ENCODE measurements around the gene NEURL1B.

NEURL1B gene

GRCh38 chr5:172680921-172681320 lies 39.9 kb downstream of the NEURL1B start:
- no peaks in the 10 kb centered on the region for H3K27me3 ChIP-seq (ENCODE audit: control insufficient read depth, insufficient read depth, low read length)
- no peak overlapping the region for H3K4me3 ChIP-seq (ENCODE audit: low read length)
- H3K27ac ChIP-seq (ENCODE audit: low read depth, low read length) = no peak overlapping the region
- H3K9ac ChIP-seq (ENCODE audit: low read length) = no peak overlapping the region
- H3K36me3 ChIP-seq (ENCODE audit: control insufficient read depth, insufficient read depth, low read length) = no peaks in the 10 kb centered on the region
- peaks cover 19% of the 10 kb centered on the region for H3K4me1 ChIP-seq (ENCODE audit: control insufficient read depth, insufficient read depth, low read length)

- peaks cover 19% of the 10 kb centered on the region for H3K4me1 ChIP-seq (ENCODE audit: control insufficient read depth, insufficient read depth, low read length)
- no peaks in the 10 kb centered on the region for H3K36me3 ChIP-seq (ENCODE audit: control insufficient read depth, insufficient read depth, low read length)
- no peak overlapping the region for H3K4me3 ChIP-seq (ENCODE audit: low read length)
- no peak overlapping the region for H3K27ac ChIP-seq (ENCODE audit: low read depth, low read length)
- no peak overlapping the region for H3K9ac ChIP-seq (ENCODE audit: low read length)
- H3K27me3 ChIP-seq (ENCODE audit: control insufficient read depth, insufficient read depth, low read length) = no peaks in the 10 kb centered on the region
Measured at GRCh38 chr5:172681421-172681820, 40.4 kb downstream of the NEURL1B start.

- H3K36me3 ChIP-seq (ENCODE audit: control insufficient read depth, insufficient read depth, low read length) = no peaks in the 10 kb centered on the region
- no peak overlapping the region for H3K27ac ChIP-seq (ENCODE audit: low read depth, low read length)
- H3K9ac ChIP-seq (ENCODE audit: low read length) = no peak overlapping the region
- H3K4me3 ChIP-seq (ENCODE audit: low read length) = no peak overlapping the region
- H3K4me1 ChIP-seq (ENCODE audit: control insufficient read depth, insufficient read depth, low read length) = peaks cover 20% of the 10 kb centered on the region
- no peaks in the 10 kb centered on the region for H3K27me3 ChIP-seq (ENCODE audit: control insufficient read depth, insufficient read depth, low read length)
Measured at GRCh38 chr5:172683264-172683644, 42.2 kb downstream of the NEURL1B start.

DNA sequence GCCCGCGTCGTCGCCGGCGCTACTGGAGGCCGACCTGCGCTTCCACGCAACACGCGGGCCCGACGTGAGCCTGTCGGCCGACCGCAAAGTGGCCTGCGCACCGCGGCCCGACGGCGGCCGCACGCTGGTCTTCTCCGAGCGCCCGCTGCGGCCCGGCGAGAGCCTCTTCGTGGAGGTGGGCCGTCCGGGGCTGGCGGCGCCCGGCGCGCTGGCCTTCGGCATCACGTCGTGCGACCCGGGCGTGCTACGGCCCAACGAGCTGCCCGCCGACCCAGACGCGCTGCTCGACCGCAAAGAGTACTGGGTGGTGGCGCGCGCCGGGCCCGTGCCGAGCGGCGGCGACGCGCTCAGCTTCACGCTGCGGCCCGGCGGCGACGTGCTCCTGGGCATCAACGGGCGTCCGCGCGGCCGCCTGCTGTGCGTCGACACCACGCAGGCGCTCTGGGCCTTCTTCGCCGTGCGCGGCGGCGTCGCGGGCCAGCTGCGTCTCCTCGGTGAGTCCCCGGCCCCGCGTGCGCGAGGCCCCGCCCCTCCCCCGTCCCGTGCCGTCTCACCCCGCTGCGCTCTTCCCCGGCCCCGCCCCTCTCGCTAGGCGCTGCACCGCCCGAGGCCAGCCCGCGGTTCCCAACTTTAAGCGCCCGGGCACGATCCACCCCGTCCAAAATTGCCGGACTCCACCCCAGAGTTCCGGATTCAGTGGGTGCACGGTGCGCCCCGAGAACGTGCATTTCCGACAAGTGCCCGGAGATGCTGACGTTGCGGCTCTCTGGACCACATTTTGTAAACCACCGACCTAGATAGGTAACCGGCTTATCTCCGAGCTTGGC lies 42.8 kb downstream of the NEURL1B start:
- no peak overlapping the region for H3K9ac ChIP-seq (ENCODE audit: low read length)
- H3K36me3 ChIP-seq (ENCODE audit: control insufficient read depth, insufficient read depth, low read length) = no peaks in the 10 kb centered on the region
- H3K4me1 ChIP-seq (ENCODE audit: control insufficient read depth, insufficient read depth, low read length) = peaks cover 23% of the 10 kb centered on the region
- H3K27ac ChIP-seq (ENCODE audit: low read depth, low read length) = no peak overlapping the region
- no peaks in the 10 kb centered on the region for H3K27me3 ChIP-seq (ENCODE audit: control insufficient read depth, insufficient read depth, low read length)
- H3K4me3 ChIP-seq (ENCODE audit: low read length) = no peak overlapping the region

- H3K9ac ChIP-seq (ENCODE audit: low read length) = no peak overlapping the region
- H3K27ac ChIP-seq (ENCODE audit: low read depth, low read length) = no peak overlapping the region
- H3K36me3 ChIP-seq (ENCODE audit: control insufficient read depth, insufficient read depth, low read length) = no peaks in the 10 kb centered on the region
- H3K4me3 ChIP-seq (ENCODE audit: low read length) = no peak overlapping the region
- H3K4me1 ChIP-seq (ENCODE audit: control insufficient read depth, insufficient read depth, low read length) = peaks cover 22% of the 10 kb centered on the region
- H3K27me3 ChIP-seq (ENCODE audit: control insufficient read depth, insufficient read depth, low read length) = no peaks in the 10 kb centered on the region
Measured at GRCh38 chr5:172685091-172685490, 44.0 kb downstream of the NEURL1B start.

DNA sequence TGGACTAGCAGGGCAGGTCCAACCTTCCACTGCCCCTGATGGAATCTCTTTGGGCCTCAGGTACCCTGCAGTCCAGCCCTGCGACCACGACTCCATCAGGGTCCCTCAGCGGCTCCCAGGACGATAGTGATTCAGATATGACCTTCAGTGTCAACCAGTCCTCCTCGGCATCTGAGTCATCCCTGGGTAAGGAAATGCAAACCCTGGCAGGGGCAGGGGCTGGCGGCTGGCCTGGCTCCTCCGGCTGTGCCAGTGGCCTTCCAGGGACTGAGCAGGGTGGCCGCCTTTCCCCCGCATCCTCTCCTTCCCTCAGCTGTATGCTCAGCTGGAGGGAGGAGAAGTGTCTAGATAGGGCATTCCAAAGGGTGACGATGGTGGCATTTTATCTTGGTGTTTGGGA lies 45.0 kb downstream of the NEURL1B start:
- no peaks in the 10 kb centered on the region for H3K36me3 ChIP-seq (ENCODE audit: control insufficient read depth, insufficient read depth, low read length)
- H3K4me3 ChIP-seq (ENCODE audit: low read length) = no peak overlapping the region
- H3K9ac ChIP-seq (ENCODE audit: low read length) = no peak overlapping the region
- no peak overlapping the region for H3K27ac ChIP-seq (ENCODE audit: low read depth, low read length)
- H3K27me3 ChIP-seq (ENCODE audit: control insufficient read depth, insufficient read depth, low read length) = no peaks in the 10 kb centered on the region
- H3K4me1 ChIP-seq (ENCODE audit: control insufficient read depth, insufficient read depth, low read length) = peaks cover 20% of the 10 kb centered on the region

GRCh38 chr5:172686539-172687390 lies 45.7 kb downstream of the NEURL1B start:
- H3K36me3 ChIP-seq (ENCODE audit: control insufficient read depth, insufficient read depth, low read length) = no peaks in the 10 kb centered on the region
- H3K4me3 ChIP-seq (ENCODE audit: low read length) = no peak overlapping the region
- no peaks in the 10 kb centered on the region for H3K27me3 ChIP-seq (ENCODE audit: control insufficient read depth, insufficient read depth, low read length)
- no peak overlapping the region for H3K27ac ChIP-seq (ENCODE audit: low read depth, low read length)
- H3K9ac ChIP-seq (ENCODE audit: low read length) = no peak overlapping the region
- H3K4me1 ChIP-seq (ENCODE audit: control insufficient read depth, insufficient read depth, low read length) = peaks cover 20% of the 10 kb centered on the region

GRCh38 chr5:172687940-172688339 lies 46.9 kb downstream of the NEURL1B start:
- Histone ChIP-seq H3K27ac (ENCODE audit: low read depth, low read length) (peak overlapping the region; percentile 57), H3K27me3 (ENCODE audit: control insufficient read depth, insufficient read depth, low read length) (no peaks in the 10 kb centered on the region), H3K4me1 (ENCODE audit: control insufficient read depth, insufficient read depth, low read length) (peaks cover 20% of the 10 kb centered on the region), H3K36me3 (ENCODE audit: control insufficient read depth, insufficient read depth, low read length) (no peaks in the 10 kb centered on the region), H3K4me3 (ENCODE audit: low read length) (no peak overlapping the region), H3K9ac (ENCODE audit: low read length) (no peak overlapping the region)

GRCh38 chr5:172688349-172689217 lies 47.5 kb downstream of the NEURL1B start:
- no peak overlapping the region for H3K4me3 ChIP-seq (ENCODE audit: low read length)
- H3K4me1 ChIP-seq (ENCODE audit: control insufficient read depth, insufficient read depth, low read length) = peaks cover 22% of the 10 kb centered on the region
- H3K27ac ChIP-seq (ENCODE audit: low read depth, low read length) = peak overlapping the region; percentile 57
- H3K9ac ChIP-seq (ENCODE audit: low read length) = no peak overlapping the region
- no peaks in the 10 kb centered on the region for H3K36me3 ChIP-seq (ENCODE audit: control insufficient read depth, insufficient read depth, low read length)
- no peaks in the 10 kb centered on the region for H3K27me3 ChIP-seq (ENCODE audit: control insufficient read depth, insufficient read depth, low read length)

GRCh38 chr5:172689218-172689572 lies 48.1 kb downstream of the NEURL1B start:
- peak overlapping the region; percentile 57 for H3K27ac ChIP-seq (ENCODE audit: low read depth, low read length)
- no peak overlapping the region for H3K9ac ChIP-seq (ENCODE audit: low read length)
- H3K4me1 ChIP-seq (ENCODE audit: control insufficient read depth, insufficient read depth, low read length) = peaks cover 22% of the 10 kb centered on the region
- H3K27me3 ChIP-seq (ENCODE audit: control insufficient read depth, insufficient read depth, low read length) = no peaks in the 10 kb centered on the region
- no peaks in the 10 kb centered on the region for H3K36me3 ChIP-seq (ENCODE audit: control insufficient read depth, insufficient read depth, low read length)
- H3K4me3 ChIP-seq (ENCODE audit: low read length) = no peak overlapping the region

DNA sequence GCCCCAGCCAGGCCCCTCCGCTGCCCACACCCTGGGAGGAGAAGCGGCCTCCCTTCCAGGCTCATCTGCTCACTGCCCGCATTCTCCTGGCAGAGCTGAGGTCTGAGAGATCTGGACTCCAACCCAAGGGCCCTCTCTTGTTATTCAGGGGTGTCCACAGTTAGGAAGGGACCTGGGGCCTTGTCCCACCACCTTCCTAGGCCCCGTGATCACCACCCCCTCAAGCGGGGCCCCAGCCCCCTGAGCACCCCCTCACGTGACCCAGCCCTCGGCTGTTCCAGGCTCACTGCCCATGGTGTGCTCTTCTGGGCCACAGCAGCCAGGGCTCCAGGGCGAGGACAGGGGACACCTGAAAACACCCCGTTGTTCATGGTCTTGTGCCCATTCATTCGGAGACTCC lies 48.7 kb downstream of the NEURL1B start:
- peak overlapping the region; percentile 57 for H3K27ac ChIP-seq (ENCODE audit: low read depth, low read length)
- H3K4me3 ChIP-seq (ENCODE audit: low read length) = no peak overlapping the region
- no peak overlapping the region for H3K9ac ChIP-seq (ENCODE audit: low read length)
- no peaks in the 10 kb centered on the region for H3K36me3 ChIP-seq (ENCODE audit: control insufficient read depth, insufficient read depth, low read length)
- no peaks in the 10 kb centered on the region for H3K27me3 ChIP-seq (ENCODE audit: control insufficient read depth, insufficient read depth, low read length)
- peaks cover 22% of the 10 kb centered on the region for H3K4me1 ChIP-seq (ENCODE audit: control insufficient read depth, insufficient read depth, low read length)
